ENCODE measurements around the gene PTH. TPM values are rescaled to one million over a fixed set of nuclear protein-coding genes. Genes with fewer than 3 reads are reported as not detected.

PTH gene
- total RNA-seq (2021; fragmentation: NEBNext Ultra II Directional; extraction: Animal tissue kit (Norgen Biotek cat#: 25700)) (not detected in 2 replicates), polyA plus RNA-seq (2011; rRNA removed) (not detected in 2 replicates), polyA minus RNA-seq (2011; rRNA and poly(A)+ RNA removed) (not detected in 2 replicates)
- not detected for polyA plus RNA-seq (2011; cell fraction: cytosol; rRNA removed)
- not detected for polyA plus RNA-seq (2011; cell fraction: nucleus; rRNA removed)
- not detected in 4 replicates for polyA plus RNA-seq (2012, experiment 1 of 2)
- polyA plus RNA-seq (2012, experiment 2 of 2) = not detected
- polyA plus RNA-seq (2013, experiment 1 of 2) = not detected
- not detected for polyA plus RNA-seq (2013, experiment 2 of 2)
- polyA minus RNA-seq (2011; cell fraction: cytosol; rRNA and poly(A)+ RNA removed) = not detected
- polyA minus RNA-seq (2011; cell fraction: nucleus; rRNA and poly(A)+ RNA removed) = not detected
- long read RNA-seq, experiment 1 = 0 reads
- long read RNA-seq, experiment 2 = 0 reads

GRCh38 chr11:13495929-13496328 lies at the start of gene PTH:
Gene PTH (minus strand): TSS chr11:13495997. CDS start chr11:13492855, 3,142 bp downstream.
- Histone ChIP-seq H3K4me2 (ENCODE audit: insufficient read depth in 1 of 2, low read depth in 2 of 2, low read length in 2 of 2) (no peak within 1 kb of the TSS), H2AFZ (ENCODE audit: low read length) (no peak within 1 kb of the TSS), H3K27me3 (replicated peaks in 1 of 4; ENCODE audit: control insufficient read depth in 3 of 4, extremely low read depth in 1 of 4, insufficient read depth in 3 of 4, low read length in 3 of 4) (no peaks in the 10 kb centered on the region), H3K79me1 (ENCODE audit: low read depth, low read length) (no peaks in the 10 kb centered on the region), H2BK12ac (ENCODE audit: low read depth, low read length) (no peak within 1 kb of the TSS), H3K23ac (ENCODE audit: insufficient read length) (no peak within 1 kb of the TSS), H2BK20ac (ENCODE audit: low read length) (no peak within 1 kb of the TSS), H3K23me2 (ENCODE audit: low read depth, low read length) (no peaks in the 10 kb centered on the region), H3K18ac (ENCODE audit: extremely low read depth, low read length) (no peak within 1 kb of the TSS), H3K14ac (ENCODE audit: insufficient read length) (no peak within 1 kb of the TSS), H3K9ac (replicated peaks in 1 of 4; ENCODE audit: extremely low read depth in 1 of 4, low read depth in 3 of 4, low read length in 3 of 4) (no peak within 1 kb of the TSS), H3K27ac (ENCODE audit: low read depth, low read length) (no peak within 1 kb of the TSS), H2AK5ac (ENCODE audit: low read depth, low read length) (no peak within 1 kb of the TSS), H4K91ac (replicated peaks; ENCODE audit: insufficient read length, low read length) (no peak within 1 kb of the TSS), H2BK15ac (ENCODE audit: low read length) (no peak within 1 kb of the TSS), H3K4me1 (replicated peaks in 1 of 4; ENCODE audit: control insufficient read depth in 3 of 4, insufficient read depth in 4 of 4, low read length in 3 of 4) (no peaks in the 10 kb centered on the region), H3K36me3 (ENCODE audit: control insufficient read depth in 2 of 4, insufficient read depth in 4 of 4, low read length in 3 of 4) (no peaks in the 10 kb centered on the region), H3K4ac (replicated peaks; ENCODE audit: insufficient read length, low read depth, low read length) (no peak within 1 kb of the TSS), H2BK5ac (ENCODE audit: low read depth, low read length) (no peak within 1 kb of the TSS), H3K56ac (replicated peaks; ENCODE audit: insufficient read length, low read depth, low read length) (no peak within 1 kb of the TSS), H3K79me2 (ENCODE audit: control insufficient read depth in 1 of 2, insufficient read depth in 2 of 2, low read length in 2 of 2) (no peaks in the 10 kb centered on the region), H2BK120ac (replicated peaks; ENCODE audit: low read depth, low read length) (no peak within 1 kb of the TSS), H4K5ac (ENCODE audit: insufficient read length, low read depth, low read length) (no peak within 1 kb of the TSS), H3K4me3 (ENCODE audit: extremely low read depth in 1 of 4, insufficient read depth in 2 of 4, low read depth in 3 of 4, low read length in 4 of 4) (no peak within 1 kb of the TSS), H3K9me3 (ENCODE audit: insufficient read depth in 2 of 2, low read depth in 1 of 2, low read length in 1 of 2) (no peaks in the 10 kb centered on the region), H4K8ac (ENCODE audit: extremely low read depth, insufficient read depth, low read length) (no peak within 1 kb of the TSS), H4K20me1 (replicated peaks in 1 of 2; ENCODE audit: control insufficient read depth in 1 of 2, insufficient read depth in 2 of 2, low read length in 2 of 2) (no peaks in the 10 kb centered on the region)
- DNase-seq (ENCODE audit: low read depth in 1 of 2, low spot score in 2 of 2) (no peak), FAIRE-seq (no peak)
- ChIA-PET CTCF (ENCODE audit: partially characterized antibody) (no interaction called here), POLR2A (ENCODE audit: partially characterized antibody) (no interaction called here)
- 91% methylated on average over 3 of the region's 3 CpGs; no CpG with 5 or more reads in 1 of the 2 experiments for WGBS, 2 experiments (ENCODE audit: extremely low coverage in 1 of 2, insufficient coverage in 1 of 2, insufficient read length in 1 of 2, insufficient replicate concordance in 2 of 2, low coverage in 1 of 2, low lambda C conversion rate in 2 of 2, missing lambda C conversion rate in 1 of 2)
- TF ChIP-seq KDM1A (IDR thresholded peaks at IDR 0.05; ENCODE audit: borderline replicate concordance, low read length) = no peak
- no peak for TF ChIP-seq TEAD4 (IDR thresholded peaks at IDR 0.05; ENCODE audit: low read depth, low read length)
- no peak for TF ChIP-seq EP300 (IDR thresholded peaks at IDR 0.05; ENCODE audit: borderline replicate concordance in 1 of 2, low read depth in 2 of 2, low read length in 2 of 2)
- no peak for TF ChIP-seq CTBP2 (IDR thresholded peaks at IDR 0.05; ENCODE audit: borderline replicate concordance, insufficient read depth, insufficient read length, low read length)
- no peak for TF ChIP-seq PHF8 (conservative IDR thresholded peaks at IDR 0.05; ENCODE audit: low read depth, low read length)

Data from H1 (cell line).